ENCODE data around the gene DPH1. TPM values are rescaled to one million over a fixed set of nuclear protein-coding genes. Genes with fewer than 3 reads are reported as not detected.

The DPH1 gene
- total RNA-seq, 4 donors from 2014 or later: 36.8 to 53.1 (median 37.6) TPM

DNA sequence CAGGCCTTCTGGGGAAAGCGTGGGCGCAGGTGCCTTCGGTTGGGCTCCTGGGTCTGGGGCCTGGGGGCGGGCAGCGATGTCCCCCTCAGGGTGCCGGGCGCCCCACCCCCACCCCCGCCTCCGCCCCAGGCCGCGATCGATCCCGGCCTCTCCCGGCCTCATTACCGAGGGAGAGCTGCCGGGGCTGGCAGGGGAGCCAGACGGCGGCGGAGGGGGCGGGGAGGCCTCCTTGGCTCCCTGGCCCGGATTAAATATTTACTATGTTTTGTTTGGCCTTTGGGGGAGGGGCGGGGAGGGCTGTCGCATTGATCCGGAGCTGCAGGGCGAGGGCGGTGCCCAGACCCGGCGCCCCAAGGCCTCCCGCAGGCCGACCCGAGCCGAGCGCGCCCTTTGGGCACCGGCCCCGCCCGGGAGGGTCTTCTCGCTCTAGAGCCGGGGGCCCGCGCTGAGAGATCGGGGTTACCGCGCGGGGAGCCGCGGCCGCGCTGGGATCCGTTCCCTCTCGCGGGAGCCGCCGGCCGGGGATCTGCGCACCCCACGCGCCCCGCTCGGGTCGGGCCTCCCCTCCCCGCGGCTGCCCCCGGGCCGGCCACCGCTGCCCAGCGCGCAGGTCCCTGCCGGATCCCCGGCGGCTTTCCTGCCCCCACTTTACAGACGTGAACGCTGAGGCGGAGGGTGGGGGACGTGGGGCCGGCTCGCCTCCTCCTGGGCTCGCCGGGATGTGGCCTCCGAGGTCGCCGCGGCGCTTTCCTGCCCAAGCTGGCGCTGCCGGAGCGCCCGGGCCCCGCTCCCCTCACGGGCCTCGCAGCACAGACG lies 31.8 kb upstream of the DPH1 start:
- ATAC-seq (ENCODE audit: low FRiP score): no peak
- DNase-seq (ENCODE audit: low spot score): no peak
- TF ChIP-seq, protein P1, sequence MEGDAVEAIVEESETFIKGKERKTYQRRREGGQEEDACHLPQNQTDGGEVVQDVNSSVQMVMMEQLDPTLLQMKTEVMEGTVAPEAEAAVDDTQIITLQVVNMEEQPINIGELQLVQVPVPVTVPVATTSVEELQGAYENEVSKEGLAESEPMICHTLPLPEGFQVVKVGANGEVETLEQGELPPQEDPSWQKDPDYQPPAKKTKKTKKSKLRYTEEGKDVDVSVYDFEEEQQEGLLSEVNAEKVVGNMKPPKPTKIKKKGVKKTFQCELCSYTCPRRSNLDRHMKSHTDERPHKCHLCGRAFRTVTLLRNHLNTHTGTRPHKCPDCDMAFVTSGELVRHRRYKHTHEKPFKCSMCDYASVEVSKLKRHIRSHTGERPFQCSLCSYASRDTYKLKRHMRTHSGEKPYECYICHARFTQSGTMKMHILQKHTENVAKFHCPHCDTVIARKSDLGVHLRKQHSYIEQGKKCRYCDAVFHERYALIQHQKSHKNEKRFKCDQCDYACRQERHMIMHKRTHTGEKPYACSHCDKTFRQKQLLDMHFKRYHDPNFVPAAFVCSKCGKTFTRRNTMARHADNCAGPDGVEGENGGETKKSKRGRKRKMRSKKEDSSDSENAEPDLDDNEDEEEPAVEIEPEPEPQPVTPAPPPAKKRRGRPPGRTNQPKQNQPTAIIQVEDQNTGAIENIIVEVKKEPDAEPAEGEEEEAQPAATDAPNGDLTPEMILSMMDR (IDR thresholded peaks at IDR 0.05): no peak

DNA sequence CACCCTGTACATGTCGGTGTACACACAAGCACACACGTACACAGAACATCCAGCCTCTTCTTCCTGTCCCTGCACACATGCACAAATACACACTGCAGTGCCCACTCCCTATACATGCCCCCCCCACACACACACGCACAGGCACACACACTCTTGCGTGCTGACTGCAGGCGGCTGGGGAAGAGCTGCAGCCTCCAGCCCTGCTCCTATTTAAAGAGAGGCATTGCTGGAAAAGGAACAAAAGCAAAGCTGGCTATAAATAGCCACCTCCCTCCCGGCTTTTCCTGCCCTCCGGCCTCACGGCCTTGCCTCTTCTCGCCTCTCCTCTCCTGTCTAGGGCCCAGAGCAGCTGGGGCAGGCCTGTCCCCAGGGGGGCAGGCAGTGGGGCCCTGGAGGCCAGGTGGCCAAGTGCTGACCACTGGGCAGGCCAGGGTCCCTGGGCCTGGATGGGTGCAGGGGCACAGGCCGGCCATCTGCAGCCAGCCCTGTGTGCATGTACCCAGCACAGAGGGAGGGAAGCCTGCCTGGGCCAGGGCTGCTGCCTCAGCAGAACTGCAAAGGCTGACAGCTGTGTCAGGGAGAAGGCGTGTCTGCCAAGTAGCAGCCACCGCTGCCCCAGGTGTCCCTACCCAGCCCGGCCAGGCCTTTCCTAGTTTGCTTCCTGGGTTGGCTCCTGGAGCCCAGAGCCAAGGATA lies 30.2 kb upstream of the DPH1 start:
- TF ChIP-seq, protein P1 (IDR thresholded peaks at IDR 0.05): no peak
- no peak for ATAC-seq (ENCODE audit: low FRiP score)
- DNase-seq (ENCODE audit: low spot score): no peak

GRCh38 chr17:2002767-2003329 lies 27.1 kb upstream of the DPH1 start:
- ATAC-seq (ENCODE audit: low FRiP score): no peak
- TF ChIP-seq, protein P1 (IDR thresholded peaks at IDR 0.05): no peak
- no peak for DNase-seq (ENCODE audit: low spot score)

DNA sequence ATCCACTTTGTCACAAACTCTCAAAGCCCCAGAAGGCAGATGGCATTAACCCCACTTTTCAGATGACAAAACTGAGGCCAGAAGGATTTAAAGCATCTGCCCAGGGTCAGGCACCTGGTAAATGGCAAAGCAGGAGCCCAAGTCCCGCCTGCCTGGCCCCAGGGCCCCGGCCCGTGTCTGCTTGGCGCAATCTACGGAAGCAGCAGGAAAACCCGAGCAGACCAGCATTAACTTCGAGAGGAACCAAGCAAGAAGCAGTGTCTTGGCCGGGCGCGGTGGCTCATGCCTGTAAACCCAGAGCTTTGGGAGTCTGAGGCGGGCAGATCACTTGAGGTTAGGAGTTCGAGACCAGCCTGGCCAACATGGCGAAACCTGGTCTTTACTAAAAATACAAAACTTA lies 26.4 kb upstream of the DPH1 start:
- ATAC-seq (ENCODE audit: low FRiP score): no peak
- TF ChIP-seq, protein P1 (IDR thresholded peaks at IDR 0.05): no peak

DNA sequence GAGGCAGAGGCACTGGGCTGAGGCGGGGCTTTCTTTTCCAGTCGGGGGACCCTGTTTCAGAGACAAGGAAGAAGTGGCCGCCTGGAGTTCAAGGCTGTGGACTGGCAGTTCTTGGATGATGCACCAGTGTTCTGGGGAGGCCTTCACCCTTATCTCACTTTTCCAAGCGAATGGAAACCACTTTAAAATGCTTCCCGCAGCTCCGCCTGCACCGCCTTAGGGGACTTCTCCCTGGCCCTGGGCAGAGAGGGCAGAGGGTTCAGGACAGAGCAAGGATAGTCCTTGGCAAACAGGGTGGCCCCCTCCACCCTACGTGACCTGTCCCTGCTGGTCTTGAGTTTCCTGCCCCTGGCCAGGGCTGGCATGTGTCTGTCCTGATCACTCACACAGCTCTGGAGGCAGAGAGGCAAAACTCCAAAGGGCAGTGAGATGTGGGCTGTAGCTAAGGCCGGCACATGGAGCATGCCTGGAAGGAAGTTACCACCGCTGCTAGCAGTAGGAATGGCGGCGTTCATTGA lies 25.5 kb upstream of the DPH1 start:
- ATAC-seq (ENCODE audit: low FRiP score): no peak
- DNase-seq (ENCODE audit: low spot score): no peak
- TF ChIP-seq, protein P1 (IDR thresholded peaks at IDR 0.05): no peak

More for the DNA sequence above, 26.4 kb upstream of the DPH1 start:
- no peak for DNase-seq (ENCODE audit: low spot score)

DNA sequence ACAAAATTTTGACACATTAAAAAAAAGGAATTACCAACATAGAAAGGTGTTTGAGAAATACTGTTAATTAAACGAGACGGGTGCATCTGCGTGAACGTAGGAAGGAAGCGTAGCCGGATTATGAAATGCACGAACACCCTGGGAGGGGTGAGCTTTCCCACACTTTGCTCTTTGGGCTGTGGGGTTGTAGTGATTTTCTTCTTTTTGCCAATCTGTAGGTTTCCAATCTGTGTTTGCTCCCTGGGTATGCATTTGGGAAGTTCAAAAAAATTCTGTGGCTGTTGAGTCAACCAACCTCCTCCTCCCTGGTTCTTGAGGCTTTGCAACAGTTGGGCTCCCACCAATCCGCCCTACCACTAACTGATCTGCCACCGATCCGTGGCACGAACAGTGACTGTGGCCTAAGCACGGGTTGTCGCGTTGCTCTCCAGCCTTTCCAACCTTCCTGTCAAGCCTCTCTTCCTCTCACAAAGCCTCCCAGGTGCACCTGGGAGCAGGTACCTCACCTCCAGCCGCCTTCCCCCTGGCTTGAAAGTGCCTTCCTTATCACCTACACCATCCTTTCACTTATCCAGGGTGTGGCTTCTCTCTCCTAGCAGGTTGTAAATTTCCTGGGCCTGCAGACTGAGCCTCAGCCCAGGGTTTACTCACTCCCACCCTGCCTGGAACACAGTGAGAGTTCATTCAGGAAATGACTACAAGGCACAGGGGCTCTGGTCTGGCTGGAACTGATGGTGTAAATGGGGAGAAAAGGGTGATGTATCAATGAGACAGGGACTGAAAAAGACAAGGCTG lies 21.4 kb upstream of the DPH1 start:
- ATAC-seq (ENCODE audit: low FRiP score) (no peak), DNase-seq (ENCODE audit: low spot score) (no peak)
- TF ChIP-seq, protein P1 (IDR thresholded peaks at IDR 0.05): no peak

Data from omental fat pad (tissue), 4 donors.